Measurements from ENCODE around the gene C4B. TPM values are rescaled to one million over a fixed set of nuclear protein-coding genes. Genes with fewer than 3 reads are reported as not detected.
"Not testable (repeated sequence)": the region's sequence is repeated elsewhere in the genome, so short reads cannot be mapped to it uniquely, and the experiment has no call there.

The C4B gene
- total and polyA plus RNA-seq, 9 of the 15 experiments (the other 6 are each of a cell fraction or from before 2014, with no cell fraction given) = 0.32 to 8.8 (median 5.4) TPM

GRCh38 chr6:32005991-32006529 is 8.5 kb upstream of the C4B start:
- in situ Hi-C loops (cut with MboI) = loop anchor here (5.0 kb wide), 1 partner anchor 36 kb away; no protein-coding TSS in a partner anchor
- no CpG with 5 or more reads among the region's 8 CpGs for WGBS (ENCODE audit: insufficient coverage, low coverage, missing lambda C conversion rate)
- FAIRE-seq; H2AFZ ChIP-seq (ENCODE audit: low read depth, low read length); H3K4me2 ChIP-seq (ENCODE audit: insufficient read depth, low read length); BruUV-seq (replicated peaks); H3K4me1 ChIP-seq (replicated peaks in 1 of 2; ENCODE audit: control insufficient read depth in 2 of 2, insufficient read depth in 2 of 2, low read length in 2 of 2); ATAC-seq; H3K9me1 ChIP-seq (ENCODE audit: control insufficient read depth, insufficient read depth, low read length); DNase-seq (ENCODE audit: extremely low read depth in 1 of 4, low spot score in 3 of 4); H3K9ac ChIP-seq (ENCODE audit: insufficient read depth in 1 of 2, low read depth in 2 of 2, low read length in 2 of 2); H3K4me3 ChIP-seq; H3K36me3 ChIP-seq (ENCODE audit: control insufficient read depth, insufficient read depth, low read length); intact Hi-C loops (cut with micrococcal nuclease); H3K79me2 ChIP-seq (ENCODE audit: control insufficient read depth, insufficient read depth, low read length); H3K27ac ChIP-seq (ENCODE audit: extremely low read depth, low read depth, low read length); POLR2A ChIA-PET; H4K20me1 ChIP-seq (replicated peaks; ENCODE audit: control insufficient read depth, insufficient read depth, low read length); H3K9me3 ChIP-seq (replicated peaks; ENCODE audit: control insufficient read depth, insufficient read depth, low read depth, low read length); CTCF ChIA-PET (ENCODE audit: low intra/inter-chr PET ratio); H3K27me3 ChIP-seq (ENCODE audit: control insufficient read depth in 2 of 2, insufficient read depth in 2 of 2, low read length in 2 of 2): not testable (repeated sequence)

GRCh38 chr6:32007086-32007485 is 7.5 kb upstream of the C4B start:
- H3K9me3 ChIP-seq (replicated peaks; ENCODE audit: control insufficient read depth, insufficient read depth, low read depth, low read length); intact Hi-C loops (cut with micrococcal nuclease); H3K27me3 ChIP-seq (ENCODE audit: control insufficient read depth in 2 of 2, insufficient read depth in 2 of 2, low read length in 2 of 2); CTCF ChIA-PET (ENCODE audit: low intra/inter-chr PET ratio); H2AFZ ChIP-seq (ENCODE audit: low read depth, low read length); H3K4me2 ChIP-seq (ENCODE audit: insufficient read depth, low read length); H3K79me2 ChIP-seq (ENCODE audit: control insufficient read depth, insufficient read depth, low read length); H3K4me3 ChIP-seq; BruUV-seq (replicated peaks); H3K27ac ChIP-seq (ENCODE audit: extremely low read depth, low read depth, low read length); H4K20me1 ChIP-seq (replicated peaks; ENCODE audit: control insufficient read depth, insufficient read depth, low read length); POLR2A ChIA-PET; DNase-seq (ENCODE audit: extremely low read depth in 1 of 4, low spot score in 3 of 4); H3K4me1 ChIP-seq (replicated peaks in 1 of 2; ENCODE audit: control insufficient read depth in 2 of 2, insufficient read depth in 2 of 2, low read length in 2 of 2); H3K36me3 ChIP-seq (ENCODE audit: control insufficient read depth, insufficient read depth, low read length); FAIRE-seq; H3K9ac ChIP-seq (ENCODE audit: insufficient read depth in 1 of 2, low read depth in 2 of 2, low read length in 2 of 2); H3K9me1 ChIP-seq (ENCODE audit: control insufficient read depth, insufficient read depth, low read length); ATAC-seq: not testable (repeated sequence)
- 93% methylated on average over 3 of the region's 12 CpGs for WGBS (ENCODE audit: insufficient coverage, low coverage, missing lambda C conversion rate)
- in situ Hi-C loops (cut with MboI) = loop anchor here (5.0 kb wide), 1 partner anchor 35 kb away; no protein-coding TSS in a partner anchor

GRCh38 chr6:32008037-32008436 is 6.6 kb upstream of the C4B start:
- H3K27ac ChIP-seq (ENCODE audit: extremely low read depth, low read depth, low read length); H3K4me1 ChIP-seq (replicated peaks in 1 of 2; ENCODE audit: control insufficient read depth in 2 of 2, insufficient read depth in 2 of 2, low read length in 2 of 2); H3K9me1 ChIP-seq (ENCODE audit: control insufficient read depth, insufficient read depth, low read length); H3K4me3 ChIP-seq; BruUV-seq (replicated peaks); H4K20me1 ChIP-seq (replicated peaks; ENCODE audit: control insufficient read depth, insufficient read depth, low read length); H3K27me3 ChIP-seq (ENCODE audit: control insufficient read depth in 2 of 2, insufficient read depth in 2 of 2, low read length in 2 of 2); H3K9ac ChIP-seq (ENCODE audit: insufficient read depth in 1 of 2, low read depth in 2 of 2, low read length in 2 of 2); H3K4me2 ChIP-seq (ENCODE audit: insufficient read depth, low read length); H3K36me3 ChIP-seq (ENCODE audit: control insufficient read depth, insufficient read depth, low read length); ATAC-seq; FAIRE-seq; intact Hi-C loops (cut with micrococcal nuclease); POLR2A ChIA-PET; H3K9me3 ChIP-seq (replicated peaks; ENCODE audit: control insufficient read depth, insufficient read depth, low read depth, low read length); DNase-seq (ENCODE audit: extremely low read depth in 1 of 4, low spot score in 3 of 4); CTCF ChIA-PET (ENCODE audit: low intra/inter-chr PET ratio); H2AFZ ChIP-seq (ENCODE audit: low read depth, low read length); H3K79me2 ChIP-seq (ENCODE audit: control insufficient read depth, insufficient read depth, low read length): not testable (repeated sequence)
- WGBS (ENCODE audit: insufficient coverage, low coverage, missing lambda C conversion rate) = no CpG with 5 or more reads among the region's 24 CpGs
- in situ Hi-C loops (cut with MboI) = loop anchor here (5.0 kb wide), 1 partner anchor 34 kb away; no protein-coding TSS in a partner anchor

GRCh38 chr6:32008616-32009015 is 6.0 kb upstream of the C4B start:
- H2AFZ ChIP-seq (ENCODE audit: low read depth, low read length); H3K9ac ChIP-seq (ENCODE audit: insufficient read depth in 1 of 2, low read depth in 2 of 2, low read length in 2 of 2); H3K4me2 ChIP-seq (ENCODE audit: insufficient read depth, low read length); H3K79me2 ChIP-seq (ENCODE audit: control insufficient read depth, insufficient read depth, low read length); intact Hi-C loops (cut with micrococcal nuclease); H3K27me3 ChIP-seq (ENCODE audit: control insufficient read depth in 2 of 2, insufficient read depth in 2 of 2, low read length in 2 of 2); POLR2A ChIA-PET; H3K4me3 ChIP-seq; H4K20me1 ChIP-seq (replicated peaks; ENCODE audit: control insufficient read depth, insufficient read depth, low read length); BruUV-seq (replicated peaks); H3K27ac ChIP-seq (ENCODE audit: extremely low read depth, low read depth, low read length); H3K9me3 ChIP-seq (replicated peaks; ENCODE audit: control insufficient read depth, insufficient read depth, low read depth, low read length); ATAC-seq; H3K36me3 ChIP-seq (ENCODE audit: control insufficient read depth, insufficient read depth, low read length); CTCF ChIA-PET (ENCODE audit: low intra/inter-chr PET ratio); H3K4me1 ChIP-seq (replicated peaks in 1 of 2; ENCODE audit: control insufficient read depth in 2 of 2, insufficient read depth in 2 of 2, low read length in 2 of 2); H3K9me1 ChIP-seq (ENCODE audit: control insufficient read depth, insufficient read depth, low read length); DNase-seq (ENCODE audit: extremely low read depth in 1 of 4, low spot score in 3 of 4); FAIRE-seq: not testable (repeated sequence)
- WGBS (ENCODE audit: insufficient coverage, low coverage, missing lambda C conversion rate) = 40% methylated on average over 1 of the region's 12 CpGs
- in situ Hi-C loops (cut with MboI) = loop anchor here (5.0 kb wide), 1 partner anchor 34 kb away; no protein-coding TSS in a partner anchor

Data from K562 (cell line).